HepG2 (cell line): ENCODE measurements around the gene NOXO1. TPM values are rescaled to one million over a fixed set of nuclear protein-coding genes. Genes with fewer than 3 reads are reported as not detected.
A peak's percentile ranks its signal among the peaks of the same experiment; 100 is the strongest.

ENCODE experiments used
- ARHGAP35 ChIP-seq: sonication (generic); formaldehyde crosslinking; IDR thresholded peaks from 2 replicates; pipeline ENCODE4 v1.9.0; 2022; ENCODE audit warnings: mild to moderate bottlenecking, inconsistent platforms, moderate library complexity, missing genetic modification reagents, borderline replicate concordance
- ATF2 ChIP-seq: sonication (generic); formaldehyde crosslinking; IDR thresholded peaks from 2 replicates; pipeline ENCODE4 v1.4.0; 2020; ENCODE audit warnings: missing genetic modification reagents
- ATF7 ChIP-seq, 2 experiments: fragments of 450-650 bp in 1 of 2; sonication (generic) in 1 of 2; formaldehyde crosslinking in 1 of 2; IDR thresholded peaks; 2 replicates each; pipeline versions ENCODE4 v1.4.0 to v1.6.1; 2016 to 2020; ENCODE audit warnings: antibody characterized with exemption in 1 of 2, mild to moderate bottlenecking in 1 of 2, missing genetic modification reagents in 1 of 2
- HNRNPLL ChIP-seq: fragments of 200-400 bp; formaldehyde crosslinking; IDR thresholded peaks from 2 replicates; pipeline ENCODE4 v1.6.1; 2017; ENCODE audit warnings: mild to moderate bottlenecking, low read depth, low read length; ENCODE audit not compliant: poor library complexity, severe bottlenecking
- KDM5B ChIP-seq: sonication (generic); formaldehyde crosslinking; IDR thresholded peaks from 2 replicates; pipeline ENCODE4 v1.4.0; 2020; ENCODE audit warnings: missing genetic modification reagents, mild to moderate bottlenecking, borderline replicate concordance
- MED8 ChIP-seq: sonication (generic); formaldehyde crosslinking; IDR thresholded peaks from 2 replicates; pipeline ENCODE4 v1.8.1; 2023; ENCODE audit warnings: mild to moderate bottlenecking, missing genetic modification reagents; ENCODE audit not compliant: insufficient replicate concordance
- MYC ChIP-seq: sonication (generic); formaldehyde crosslinking; IDR thresholded peaks from 2 replicates; pipeline ENCODE4 v1.9.0; 2021; ENCODE audit warnings: missing genetic modification reagents, borderline replicate concordance
- U2AF2 ChIP-seq: fragments of 200-400 bp; formaldehyde crosslinking; IDR thresholded peaks from 2 replicates; pipeline ENCODE4 v1.6.1; 2017; ENCODE audit warnings: low read depth, mild to moderate bottlenecking, low read length
- ZBTB20 ChIP-seq: sonication (generic); formaldehyde crosslinking; IDR thresholded peaks from 2 replicates; pipeline ENCODE4 v1.8.1; 2023; ENCODE audit warnings: missing genetic modification reagents, low read depth, mild to moderate bottlenecking, borderline replicate concordance
- ZBTB7B ChIP-seq: sonication (generic); formaldehyde crosslinking; IDR thresholded peaks from 2 replicates; pipeline ENCODE4 v1.4.0; 2020; ENCODE audit warnings: missing genetic modification reagents
- ZFP36 ChIP-seq: fragments of 150-350 bp; IDR thresholded peaks from 2 replicates; pipeline ENCODE4 v1.6.1; 2018; ENCODE audit warnings: borderline replicate concordance, low read length, low read depth; ENCODE audit not compliant: partially characterized antibody
- ZGPAT ChIP-seq: IDR thresholded peaks from 2 replicates; pipeline ENCODE4 v1.6.1; 2016; ENCODE audit warnings: mild to moderate bottlenecking
- ZNF318 ChIP-seq: sonication (generic); formaldehyde crosslinking; IDR thresholded peaks from 2 replicates; pipeline ENCODE4 v1.4.0; 2020; ENCODE audit warnings: mild to moderate bottlenecking, missing genetic modification reagents
- ZNF724P ChIP-seq: sonication (generic); formaldehyde crosslinking; IDR thresholded peaks from 2 replicates; pipeline ENCODE4 v1.8.0; 2022; ENCODE audit warnings: missing genetic modification reagents, borderline replicate concordance
- ZNF761 ChIP-seq: sonication (generic); formaldehyde crosslinking; conservative IDR thresholded peaks from 2 replicates; pipeline ENCODE4 v1.4.0; 2020; ENCODE audit warnings: mild to moderate bottlenecking, missing genetic modification reagents
- ZNF878 ChIP-seq: sonication (generic); formaldehyde crosslinking; IDR thresholded peaks from 2 replicates; pipeline ENCODE4 v1.8.1; 2023; ENCODE audit warnings: mild to moderate bottlenecking, missing genetic modification reagents, moderate library complexity
- polyA plus RNA-seq, 8 experiments: library from polyadenylated mRNA; depleted of rRNA in 3 of 8; stranded (reverse) in 7 of 8; unstranded in 1 of 8; fragments of >200 nt; fragmentation: Illumina TruSeq in 4 of 8; extraction: Trizol in 4 of 8; gene quantifications; 2 replicates each; pipeline versions ENCODE4 v1.2.1 to v1.2.3, GENCODE V29; 2011 to 2016; ENCODE audit warnings: low read depth in 4 of 8, missing spikeins in 1 of 8, mixed read lengths in 1 of 8; ENCODE audit not compliant: insufficient read depth in 1 of 8
- total RNA-seq, 5 experiments: library from RNA; depleted of rRNA; stranded (reverse); fragments of >200 nt; fragmentation: Illumina TruSeq; extraction: Trizol; gene quantifications; 2 replicates each; pipeline ENCODE4 v1.2.3, GENCODE V29; 2016; ENCODE audit warnings: low read depth in 1 of 5

Gene NOXO1
- total and polyA plus RNA-seq, 2 of the 13 experiments (the other 11 are each of a cell fraction or from before 2014, with no cell fraction given) = 0.69 to 1.4 TPM

- TF ChIP-seq ZNF318 (CRISPR knock-in tag) = no peak
- peak; percentile 24; the same call in 1 of the 2 replicates for TF ChIP-seq MYC (CRISPR knock-in tag)
- TF ChIP-seq ZNF878 (CRISPR knock-in tag) = no peak
- TF ChIP-seq KDM5B (CRISPR knock-in tag) = peak; percentile 75; the same call in 1 of the 2 replicates
- no peak for TF ChIP-seq U2AF2
- no peak; the same call in 1 of the 2 replicates for TF ChIP-seq ARHGAP35 (CRISPR knock-in tag)
- TF ChIP-seq HNRNPLL = peak; percentile 19
- TF ChIP-seq ZBTB7B (CRISPR knock-in tag) = peak; percentile 18; the same call in 1 of the 2 replicates
- no peak for TF ChIP-seq MED8 (CRISPR knock-in tag)
- TF ChIP-seq ZFP36 = peak; percentile 65
- 0 out of 2 replicates have a peak, but pooled peaks have one; percentile 18 for TF ChIP-seq ZGPAT (CRISPR knock-in tag)
- TF ChIP-seq ATF7 (IDR thresholded peaks at IDR 0.05) = peak; percentile 91
- TF ChIP-seq ATF7 (CRISPR knock-in tag; IDR thresholded peaks at IDR 0.05) = peak; percentile 87
- 0 out of 2 replicates have a peak, but pooled peaks have one; percentile 18 for TF ChIP-seq ZNF724P (CRISPR knock-in tag)
- 0 out of 2 replicates have a peak, but pooled peaks have one; percentile 25 for TF ChIP-seq ZBTB20 (CRISPR knock-in tag)
- TF ChIP-seq ZNF761 (CRISPR knock-in tag) = no peak
- TF ChIP-seq ATF2 = peak; percentile 66; the same call in 1 of the 2 replicates
Observed at GRCh38 chr16:1990351-1991134, 9.3 kb upstream of the NOXO1 start (continued).
